ENCODE measurements around the gene NCAPD2.
"Not testable (repeated sequence)": the region's sequence is repeated elsewhere in the genome, so short reads cannot be mapped to it uniquely, and the experiment has no call there.

NCAPD2 gene

GRCh38 chr12:6528539-6529235 lies 34.8 kb downstream of the NCAPD2 start:
- no peak for DNase-seq
- in situ Hi-C loops (cut with HindIII; ENCODE audit: low pct_ligation_motif_present, low pct_unique_long_range_greater_than_20kb, low sequenced_read_pairs) = no loop called here

- in situ Hi-C loops (cut with HindIII; ENCODE audit: low pct_ligation_motif_present, low pct_unique_long_range_greater_than_20kb, low sequenced_read_pairs) = no loop called here
- DNase-seq = no peak
These were observed 35.4 kb downstream of the NCAPD2 start for GRCh38 chr12:6529291-6529737.

GRCh38 chr12:6530576-6531260 lies 36.8 kb downstream of the NCAPD2 start:
- in situ Hi-C loops (cut with HindIII; ENCODE audit: low pct_ligation_motif_present, low pct_unique_long_range_greater_than_20kb, low sequenced_read_pairs) = no loop called here
- no peak for DNase-seq

- peak; percentile 100 for DNase-seq
- in situ Hi-C loops (cut with HindIII; ENCODE audit: low pct_ligation_motif_present, low pct_unique_long_range_greater_than_20kb, low sequenced_read_pairs) = no loop called here
These were observed 38.4 kb downstream of the NCAPD2 start for GRCh38 chr12:6532051-6532926.

- in situ Hi-C loops (cut with HindIII; ENCODE audit: low pct_ligation_motif_present, low pct_unique_long_range_greater_than_20kb, low sequenced_read_pairs) = no loop called here
- DNase-seq = peak; percentile 85
These were observed 39.2 kb downstream of the NCAPD2 start for GRCh38 chr12:6532927-6533652.

GRCh38 chr12:6533653-6533922 lies 39.7 kb downstream of the NCAPD2 start:
- in situ Hi-C loops (cut with HindIII; ENCODE audit: low pct_ligation_motif_present, low pct_unique_long_range_greater_than_20kb, low sequenced_read_pairs) = no loop called here

GRCh38 chr12:6533923-6534694 lies 40.2 kb downstream of the NCAPD2 start, which contains the start of gene GAPDH:
GAPDH (plus strand) TSS chr12:6534517; CDS start chr12:6534833, 316 bp downstream.
- DNase-seq = peak; percentile 99
- in situ Hi-C loops (cut with HindIII; ENCODE audit: low pct_ligation_motif_present, low pct_unique_long_range_greater_than_20kb, low sequenced_read_pairs) = no loop called here

More at GRCh38 chr12:6533653-6533922, 39.7 kb downstream of the NCAPD2 start:
- no peak for DNase-seq

GRCh38 chr12:6534695-6534944 lies 40.7 kb downstream of the NCAPD2 start:
- in situ Hi-C loops (cut with HindIII; ENCODE audit: low pct_ligation_motif_present, low pct_unique_long_range_greater_than_20kb, low sequenced_read_pairs) = no loop called here
- DNase-seq = no peak

GRCh38 chr12:6534945-6535696 lies 41.2 kb downstream of the NCAPD2 start:
- peak; percentile 84 for DNase-seq
- in situ Hi-C loops (cut with HindIII; ENCODE audit: low pct_ligation_motif_present, low pct_unique_long_range_greater_than_20kb, low sequenced_read_pairs) = no loop called here

- in situ Hi-C loops (cut with HindIII; ENCODE audit: low pct_ligation_motif_present, low pct_unique_long_range_greater_than_20kb, low sequenced_read_pairs) = no loop called here
- no peak for DNase-seq
These were observed 41.7 kb downstream of the NCAPD2 start for GRCh38 chr12:6535697-6535946.

GRCh38 chr12:6535960-6536847 lies 42.3 kb downstream of the NCAPD2 start:
- in situ Hi-C loops (cut with HindIII; ENCODE audit: low pct_ligation_motif_present, low pct_unique_long_range_greater_than_20kb, low sequenced_read_pairs) = no loop called here
- no peak for DNase-seq

- no peak for DNase-seq
- in situ Hi-C loops (cut with HindIII; ENCODE audit: low pct_ligation_motif_present, low pct_unique_long_range_greater_than_20kb, low sequenced_read_pairs) = no loop called here
These were observed 43.1 kb downstream of the NCAPD2 start for GRCh38 chr12:6536894-6537579.

GRCh38 chr12:6537580-6538419 lies 43.9 kb downstream of the NCAPD2 start:
- in situ Hi-C loops (cut with HindIII; ENCODE audit: low pct_ligation_motif_present, low pct_unique_long_range_greater_than_20kb, low sequenced_read_pairs) = not testable (repeated sequence)
- peak; percentile 89 for DNase-seq

GRCh38 chr12:6538420-6539313 lies 44.8 kb downstream of the NCAPD2 start:
- peak; percentile 33 for DNase-seq

GRCh38 chr12:6539314-6539682 lies 45.4 kb downstream of the NCAPD2 start:
- in situ Hi-C loops (cut with HindIII; ENCODE audit: low pct_ligation_motif_present, low pct_unique_long_range_greater_than_20kb, low sequenced_read_pairs) = no loop called here
- no peak for DNase-seq

More at GRCh38 chr12:6538420-6539313, 44.8 kb downstream of the NCAPD2 start:
- in situ Hi-C loops (cut with HindIII; ENCODE audit: low pct_ligation_motif_present, low pct_unique_long_range_greater_than_20kb, low sequenced_read_pairs) = no loop called here
